Tibial nerve (tissue), 3 donors: ENCODE data around the gene FLVCR2.

Experiments used
- POLR2A ChIP-seq, 2 donors: fragments of 450-650 bp; IDR thresholded peaks; one replicate each; pipeline ENCODE4 v1.6.1; 2017; ENCODE audit warnings: antibody characterized with exemption in 2 of 2, mild to moderate bottlenecking in 2 of 2, moderate library complexity in 2 of 2
- TF ChIP-seq, protein P1 (sequence below), 5 experiments: fragments of 200-600 bp in 3 of 5; fragments of 450-650 bp in 2 of 5; sonication (generic) in 3 of 5; IDR thresholded peaks; one replicate each; pipeline ENCODE4 v1.5.1; 2016 to 2019; ENCODE audit warnings: antibody characterized with exemption in 5 of 5, mild to moderate bottlenecking in 3 of 5, moderate library complexity in 2 of 5

DNA sequence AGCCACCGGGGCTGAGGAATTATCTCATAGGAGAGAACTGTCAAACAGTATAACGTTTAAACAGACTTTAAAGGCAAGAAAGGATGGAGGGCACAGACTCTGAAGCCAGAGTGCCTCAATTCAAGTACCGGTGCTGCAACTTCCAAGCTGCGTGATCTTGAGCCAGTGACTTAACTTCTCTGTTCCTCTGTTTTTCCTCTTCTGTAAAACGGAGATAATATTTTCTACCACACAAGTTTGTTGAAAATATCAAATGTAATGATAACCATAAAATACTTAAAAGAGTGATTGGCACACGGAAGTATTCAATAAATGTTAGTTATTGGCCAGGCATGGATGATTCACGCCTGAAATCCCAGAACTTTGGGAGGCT, 38.0 kb upstream of the FLVCR2 start:
- TF ChIP-seq, protein P1, sequence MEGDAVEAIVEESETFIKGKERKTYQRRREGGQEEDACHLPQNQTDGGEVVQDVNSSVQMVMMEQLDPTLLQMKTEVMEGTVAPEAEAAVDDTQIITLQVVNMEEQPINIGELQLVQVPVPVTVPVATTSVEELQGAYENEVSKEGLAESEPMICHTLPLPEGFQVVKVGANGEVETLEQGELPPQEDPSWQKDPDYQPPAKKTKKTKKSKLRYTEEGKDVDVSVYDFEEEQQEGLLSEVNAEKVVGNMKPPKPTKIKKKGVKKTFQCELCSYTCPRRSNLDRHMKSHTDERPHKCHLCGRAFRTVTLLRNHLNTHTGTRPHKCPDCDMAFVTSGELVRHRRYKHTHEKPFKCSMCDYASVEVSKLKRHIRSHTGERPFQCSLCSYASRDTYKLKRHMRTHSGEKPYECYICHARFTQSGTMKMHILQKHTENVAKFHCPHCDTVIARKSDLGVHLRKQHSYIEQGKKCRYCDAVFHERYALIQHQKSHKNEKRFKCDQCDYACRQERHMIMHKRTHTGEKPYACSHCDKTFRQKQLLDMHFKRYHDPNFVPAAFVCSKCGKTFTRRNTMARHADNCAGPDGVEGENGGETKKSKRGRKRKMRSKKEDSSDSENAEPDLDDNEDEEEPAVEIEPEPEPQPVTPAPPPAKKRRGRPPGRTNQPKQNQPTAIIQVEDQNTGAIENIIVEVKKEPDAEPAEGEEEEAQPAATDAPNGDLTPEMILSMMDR (IDR thresholded peaks at IDR 0.05): no peak
- TF ChIP-seq POLR2A (IDR thresholded peaks at IDR 0.05): no peak
